Neuron (in vitro differentiated cells): ENCODE results near the gene FBXO28.
"Not testable (repeated sequence)": the region's sequence is repeated elsewhere in the genome, so short reads cannot be mapped to it uniquely, and the experiment has no call there.

Experiments used
- H2AFZ ChIP-seq: one replicate; pipeline ENCODE4 v1.6.1; 2013; ENCODE audit warnings: low read depth, mild to moderate bottlenecking, inconsistent platforms, low read length, moderate library complexity
- H3K27me3 ChIP-seq: one replicate; pipeline ENCODE4 v1.6.1; 2013; ENCODE audit warnings: low read length; ENCODE audit not compliant: insufficient read depth
- H3K36me3 ChIP-seq: one replicate; pipeline ENCODE4 v1.6.1; 2013; ENCODE audit warnings: low read length; ENCODE audit not compliant: insufficient read depth
- H3K4me1 ChIP-seq: one replicate; pipeline ENCODE4 v1.6.1; 2013; ENCODE audit warnings: low read length; ENCODE audit not compliant: insufficient read depth
- H3K4me3 ChIP-seq: 2 replicates; pipeline ENCODE4 v1.5.1; 2013; ENCODE audit warnings: mild to moderate bottlenecking, low read length, moderate library complexity
- H3K9me3 ChIP-seq: one replicate; pipeline ENCODE4 v1.6.1; 2013; ENCODE audit warnings: low read length

The FBXO28 gene

DNA sequence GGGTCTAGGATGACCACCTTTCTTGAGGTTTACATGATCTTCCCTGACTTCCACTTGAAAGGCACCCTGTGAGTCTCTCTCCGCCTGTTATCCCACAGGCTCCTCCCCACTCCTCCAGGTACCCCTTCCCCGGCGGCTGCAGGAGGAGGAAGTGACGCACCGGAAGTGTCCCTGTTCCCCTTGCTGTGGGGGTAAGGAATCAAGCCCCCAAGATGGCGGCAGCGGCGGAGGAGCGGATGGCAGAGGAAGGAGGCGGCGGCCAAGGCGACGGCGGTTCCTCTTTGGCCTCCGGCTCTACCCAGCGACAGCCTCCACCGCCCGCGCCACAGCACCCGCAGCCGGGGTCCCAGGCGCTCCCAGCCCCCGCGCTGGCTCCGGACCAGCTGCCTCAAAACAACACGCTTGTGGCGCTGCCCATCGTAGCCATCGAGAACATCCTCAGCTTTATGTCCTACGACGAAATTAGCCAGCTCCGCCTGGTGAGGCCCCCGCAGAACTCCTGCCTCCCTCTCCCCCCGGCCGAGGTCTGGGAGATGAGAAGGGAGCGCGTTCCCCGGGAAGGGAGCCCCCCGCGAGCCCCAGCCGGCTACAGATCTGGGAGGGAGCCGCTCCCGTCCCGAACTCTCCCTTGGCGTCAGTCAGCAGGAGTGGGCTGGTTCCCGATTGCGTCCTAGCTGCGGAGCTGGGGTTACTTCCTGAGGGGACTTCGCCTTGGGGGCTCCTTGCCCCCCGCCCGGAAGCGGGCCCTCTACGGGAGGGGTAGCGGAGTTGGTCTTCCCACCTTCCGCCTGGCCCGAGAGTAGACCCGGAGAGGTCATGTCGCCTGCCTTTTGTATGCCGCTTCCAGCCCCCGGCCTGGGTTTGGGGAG, at the start of gene FBXO28:
TSS of gene FBXO28 (plus strand) at position 194 of the 869 bp plus-strand sequence. CDS start at position 213, 19 bp downstream.
- no peaks in the 10 kb centered on the region for H3K27me3 ChIP-seq
- H3K9me3 ChIP-seq: no peaks in the 10 kb centered on the region
- H3K4me1 ChIP-seq: peaks cover 22% of the 10 kb centered on the region
- peak within 1 kb of the TSS; percentile 64 for H3K4me3 ChIP-seq
- peaks cover 4% of the 10 kb centered on the region for H3K36me3 ChIP-seq
- H2AFZ ChIP-seq: peak within 1 kb of the TSS; percentile 77

DNA sequence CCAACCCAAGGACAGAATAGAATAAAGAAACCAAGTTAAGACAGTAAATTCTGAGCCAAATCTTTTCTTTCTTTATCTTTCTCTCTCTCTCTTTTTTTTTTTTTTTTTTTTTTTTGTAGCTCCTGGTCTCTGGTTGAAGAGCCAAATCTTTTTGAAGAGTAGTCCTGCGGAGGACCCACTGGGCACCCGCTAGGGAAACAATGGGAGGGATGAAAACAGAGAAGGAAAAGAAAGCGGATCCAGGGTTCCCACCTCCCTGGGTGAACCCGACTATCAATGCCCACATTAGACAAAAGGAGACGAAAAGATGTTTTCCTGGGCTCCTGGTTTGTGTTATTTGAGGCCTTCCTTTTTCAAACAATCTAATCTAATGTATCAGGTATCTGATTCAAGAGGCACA, 49.8 kb upstream of the FBXO28 start:
- peaks cover 13% of the 10 kb centered on the region for H3K27me3 ChIP-seq
- no peak overlapping the region for H3K4me3 ChIP-seq
- H3K4me1 ChIP-seq: peaks cover 2% of the 10 kb centered on the region
- no peak overlapping the region for H2AFZ ChIP-seq
- no peaks in the 10 kb centered on the region for H3K36me3 ChIP-seq
- H3K9me3 ChIP-seq: no peaks in the 10 kb centered on the region

DNA sequence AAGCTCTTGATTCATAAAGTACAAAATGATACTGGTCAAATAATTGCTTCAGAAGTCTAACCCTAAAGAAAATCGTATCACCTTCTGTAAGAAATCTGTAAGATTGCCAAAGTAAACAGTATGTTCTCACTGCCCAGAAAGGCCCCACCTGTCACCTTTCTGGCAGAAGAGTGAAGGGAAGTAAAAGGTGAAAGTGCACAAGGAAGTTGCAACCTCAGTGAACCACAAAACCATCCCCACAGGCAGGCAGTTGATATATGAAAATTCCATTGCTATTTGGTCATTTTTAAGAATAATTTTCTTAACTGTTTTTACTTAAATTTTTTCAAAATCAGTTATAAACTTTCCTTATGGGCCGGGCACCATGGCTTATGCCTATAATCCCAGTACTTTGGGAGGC, 48.5 kb upstream of the FBXO28 start:
- no peak overlapping the region for H3K4me3 ChIP-seq
- H3K27me3 ChIP-seq: peaks cover 9% of the 10 kb centered on the region

GRCh38 chr1:224067207-224067606, 46.7 kb upstream of the FBXO28 start:
- Histone ChIP-seq H3K9me3 (peaks cover 2% of the 10 kb centered on the region), H2AFZ (no peak overlapping the region), H3K4me1 (peaks cover 2% of the 10 kb centered on the region), H3K27me3 (peaks cover 9% of the 10 kb centered on the region), H3K36me3 (no peaks in the 10 kb centered on the region), H3K4me3 (no peak overlapping the region)

More for the DNA sequence above, 48.5 kb upstream of the FBXO28 start:
- H3K36me3 ChIP-seq: no peaks in the 10 kb centered on the region
- no peaks in the 10 kb centered on the region for H3K9me3 ChIP-seq
- H2AFZ ChIP-seq: no peak overlapping the region
- H3K4me1 ChIP-seq: peaks cover 2% of the 10 kb centered on the region

- Histone ChIP-seq H3K4me3 (no peak overlapping the region), H3K36me3 (no peaks in the 10 kb centered on the region), H3K9me3 (peaks cover 4% of the 10 kb centered on the region), H2AFZ (no peak overlapping the region), H3K4me1 (peaks cover 2% of the 10 kb centered on the region), H3K27me3 (peaks cover 9% of the 10 kb centered on the region)
Measured at GRCh38 chr1:224067621-224068457, 46.1 kb upstream of the FBXO28 start.

GRCh38 chr1:224068458-224069072, 45.3 kb upstream of the FBXO28 start:
- H2AFZ ChIP-seq: peak overlapping the region; percentile 35
- H3K4me1 ChIP-seq: peaks cover 2% of the 10 kb centered on the region
- H3K27me3 ChIP-seq: peaks cover 8% of the 10 kb centered on the region
- peaks cover 5% of the 10 kb centered on the region for H3K9me3 ChIP-seq
- H3K4me3 ChIP-seq: no peak overlapping the region
- no peaks in the 10 kb centered on the region for H3K36me3 ChIP-seq

DNA sequence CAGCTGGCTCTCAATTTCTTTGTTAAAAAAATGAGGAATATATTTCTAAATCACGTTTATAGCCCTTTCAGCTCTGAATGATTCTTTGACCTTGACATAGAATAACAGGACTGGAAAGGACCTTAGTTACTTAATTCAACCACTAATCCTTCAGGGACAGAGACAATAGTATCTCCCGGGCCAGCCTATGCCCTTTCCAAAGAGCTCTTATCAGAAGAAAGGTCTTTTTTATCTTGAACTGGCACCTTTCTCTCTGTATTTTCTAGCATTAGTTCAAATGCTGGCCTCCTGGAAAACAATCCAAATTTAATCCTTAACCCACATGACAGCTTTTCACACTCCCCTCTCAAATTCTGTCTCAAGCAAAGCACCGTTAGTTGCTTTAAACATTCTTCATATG, 44.8 kb upstream of the FBXO28 start:
- H2AFZ ChIP-seq: peak overlapping the region; percentile 35
- peaks cover 7% of the 10 kb centered on the region for H3K27me3 ChIP-seq
- H3K4me3 ChIP-seq: no peak overlapping the region
- H3K36me3 ChIP-seq: no peaks in the 10 kb centered on the region
- H3K9me3 ChIP-seq: peaks cover 8% of the 10 kb centered on the region
- peaks cover 2% of the 10 kb centered on the region for H3K4me1 ChIP-seq

- H2AFZ ChIP-seq: no peak overlapping the region
- peaks cover 8% of the 10 kb centered on the region for H3K9me3 ChIP-seq
- no peaks in the 10 kb centered on the region for H3K36me3 ChIP-seq
- peaks cover 2% of the 10 kb centered on the region for H3K4me1 ChIP-seq
- H3K4me3 ChIP-seq: no peak overlapping the region
- H3K27me3 ChIP-seq: peaks cover 3% of the 10 kb centered on the region
Measured at GRCh38 chr1:224070521-224070920, 43.4 kb upstream of the FBXO28 start.

DNA sequence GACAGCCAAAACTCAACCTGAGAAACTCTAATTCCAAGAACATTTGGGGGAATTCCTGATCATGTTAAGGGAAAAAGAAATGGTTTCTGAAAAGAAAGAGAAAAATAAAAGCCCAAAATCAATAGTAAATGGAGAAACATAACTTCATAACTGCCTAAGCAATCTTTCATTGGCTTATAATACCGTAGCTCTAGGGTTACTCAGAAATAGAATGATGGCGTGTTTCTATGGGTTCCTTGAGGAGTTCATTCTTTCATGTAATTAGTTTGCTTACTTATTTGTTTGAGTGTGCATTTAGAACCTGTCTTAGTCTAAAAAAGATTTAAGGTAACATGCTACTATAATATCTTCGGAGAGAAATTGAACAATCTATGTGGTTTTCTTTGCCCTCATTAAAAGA, 37.5 kb upstream of the FBXO28 start:
- H3K4me1 ChIP-seq: peaks cover 7% of the 10 kb centered on the region
- H3K36me3 ChIP-seq: no peaks in the 10 kb centered on the region
- H3K4me3 ChIP-seq: no peak overlapping the region

GRCh38 chr1:224079644-224080043, 34.3 kb upstream of the FBXO28 start:
- H3K36me3 ChIP-seq, H3K4me3 ChIP-seq, H3K27me3 ChIP-seq, H2AFZ ChIP-seq, H3K9me3 ChIP-seq: not testable (repeated sequence)
- peaks cover 18% of the 10 kb centered on the region for H3K4me1 ChIP-seq

More for the DNA sequence above, 37.5 kb upstream of the FBXO28 start:
- H2AFZ ChIP-seq: no peak overlapping the region
- H3K27me3 ChIP-seq: no peaks in the 10 kb centered on the region
- H3K9me3 ChIP-seq: peaks cover 8% of the 10 kb centered on the region

- no peaks in the 10 kb centered on the region for H3K27me3 ChIP-seq
- no peak overlapping the region for H3K4me3 ChIP-seq
- no peaks in the 10 kb centered on the region for H3K36me3 ChIP-seq
- H3K9me3 ChIP-seq: no peaks in the 10 kb centered on the region
- H2AFZ ChIP-seq: no peak overlapping the region
- H3K4me1 ChIP-seq: peaks cover 18% of the 10 kb centered on the region
Measured at GRCh38 chr1:224080115-224080774, 33.7 kb upstream of the FBXO28 start.

GRCh38 chr1:224081604-224082003, 32.3 kb upstream of the FBXO28 start:
- Histone ChIP-seq H3K4me1 (peaks cover 18% of the 10 kb centered on the region), H3K9me3 (no peaks in the 10 kb centered on the region), H2AFZ (no peak overlapping the region), H3K36me3 (no peaks in the 10 kb centered on the region), H3K27me3 (no peaks in the 10 kb centered on the region), H3K4me3 (no peak overlapping the region)
